ENCODE measurements around the gene BCL3.
A peak's percentile ranks its signal among the peaks of the same experiment; 100 is the strongest.
"Not testable (repeated sequence)": the region's sequence is repeated elsewhere in the genome, so short reads cannot be mapped to it uniquely, and the experiment has no call there.

The BCL3 gene

DNA sequence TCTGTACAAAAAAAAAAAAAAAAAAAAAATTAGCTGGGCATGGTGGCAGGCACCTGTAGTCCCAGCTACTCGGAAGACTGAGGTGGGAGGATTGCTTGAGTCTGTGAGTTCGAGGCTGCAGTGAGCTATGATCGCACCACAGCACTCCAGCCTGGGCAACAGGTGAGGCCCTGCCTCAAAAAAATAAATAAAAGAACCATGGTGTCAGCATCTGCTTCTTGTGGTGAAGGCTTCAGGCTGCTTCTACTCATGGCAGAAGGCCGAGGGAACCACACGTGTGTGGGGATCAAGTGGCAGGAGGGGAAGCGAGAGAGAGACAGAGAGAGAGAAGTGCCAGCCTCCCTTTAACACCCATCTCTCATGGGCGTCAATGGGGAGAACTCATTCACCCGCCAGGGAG is 13.5 kb downstream of the BCL3 start:
- no peak for DNase-seq

DNA sequence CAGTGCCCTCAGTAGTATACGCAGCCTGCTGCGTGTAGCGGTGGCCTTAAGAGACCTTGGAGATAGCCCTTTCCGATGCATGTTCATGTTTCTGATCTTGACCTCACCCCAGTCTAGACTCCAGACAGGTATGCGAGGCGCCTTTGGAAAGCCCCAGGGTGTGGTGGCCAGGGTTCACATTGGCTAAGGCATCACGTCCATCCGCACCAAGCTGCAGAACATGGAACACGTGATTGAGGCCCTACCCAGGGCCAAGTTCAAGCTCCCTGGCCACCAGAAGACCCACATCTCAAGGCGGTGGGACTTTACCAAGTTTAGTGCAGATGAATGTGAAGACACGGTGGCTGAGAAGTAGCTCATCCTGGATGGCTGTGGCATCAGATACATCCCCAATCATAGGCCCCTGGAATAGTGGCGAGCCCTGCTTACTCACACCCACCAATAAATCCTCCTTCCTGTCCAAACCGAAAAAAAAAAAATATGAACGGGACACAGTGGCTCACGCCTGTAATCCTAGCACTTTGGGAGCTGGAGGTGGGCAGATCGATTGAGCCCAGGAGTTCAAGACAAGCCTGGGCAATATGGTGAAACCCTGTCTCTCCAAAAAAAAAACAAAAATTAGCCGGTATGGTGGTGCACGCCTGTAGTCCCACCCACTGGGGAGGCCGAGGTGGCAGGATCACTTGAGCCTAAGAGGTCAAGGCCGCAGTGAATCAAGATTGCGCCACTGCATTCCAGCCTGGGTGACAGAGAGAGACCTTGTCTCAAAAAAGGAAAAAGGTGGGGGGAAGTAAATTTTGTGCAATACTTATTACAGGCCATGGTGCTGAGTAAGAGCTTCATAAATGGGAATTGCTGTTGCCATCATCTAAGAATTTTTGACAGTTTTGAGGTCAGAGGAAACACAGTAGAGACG is 16.8 kb downstream of the BCL3 start:
- no peak for DNase-seq

DNA sequence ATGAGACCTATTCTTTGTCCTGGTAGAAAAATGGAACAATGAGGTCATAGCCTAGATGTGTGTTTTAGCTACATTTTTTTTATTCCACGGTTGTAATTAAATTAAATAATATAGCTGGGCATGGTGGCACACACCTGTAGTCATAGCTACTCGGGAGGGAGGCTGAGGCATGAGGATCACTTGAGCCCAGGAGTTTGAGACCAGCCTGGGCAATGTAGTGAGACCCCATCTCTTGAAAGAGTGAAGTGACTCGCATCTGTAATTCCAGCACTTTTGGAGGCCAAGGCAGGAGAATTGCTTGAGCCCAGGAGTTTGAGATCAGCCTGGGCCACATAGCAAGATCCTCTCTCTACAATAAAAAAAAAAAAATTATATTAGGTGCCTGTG is 17.4 kb downstream of the BCL3 start:
- no peak for DNase-seq

DNA sequence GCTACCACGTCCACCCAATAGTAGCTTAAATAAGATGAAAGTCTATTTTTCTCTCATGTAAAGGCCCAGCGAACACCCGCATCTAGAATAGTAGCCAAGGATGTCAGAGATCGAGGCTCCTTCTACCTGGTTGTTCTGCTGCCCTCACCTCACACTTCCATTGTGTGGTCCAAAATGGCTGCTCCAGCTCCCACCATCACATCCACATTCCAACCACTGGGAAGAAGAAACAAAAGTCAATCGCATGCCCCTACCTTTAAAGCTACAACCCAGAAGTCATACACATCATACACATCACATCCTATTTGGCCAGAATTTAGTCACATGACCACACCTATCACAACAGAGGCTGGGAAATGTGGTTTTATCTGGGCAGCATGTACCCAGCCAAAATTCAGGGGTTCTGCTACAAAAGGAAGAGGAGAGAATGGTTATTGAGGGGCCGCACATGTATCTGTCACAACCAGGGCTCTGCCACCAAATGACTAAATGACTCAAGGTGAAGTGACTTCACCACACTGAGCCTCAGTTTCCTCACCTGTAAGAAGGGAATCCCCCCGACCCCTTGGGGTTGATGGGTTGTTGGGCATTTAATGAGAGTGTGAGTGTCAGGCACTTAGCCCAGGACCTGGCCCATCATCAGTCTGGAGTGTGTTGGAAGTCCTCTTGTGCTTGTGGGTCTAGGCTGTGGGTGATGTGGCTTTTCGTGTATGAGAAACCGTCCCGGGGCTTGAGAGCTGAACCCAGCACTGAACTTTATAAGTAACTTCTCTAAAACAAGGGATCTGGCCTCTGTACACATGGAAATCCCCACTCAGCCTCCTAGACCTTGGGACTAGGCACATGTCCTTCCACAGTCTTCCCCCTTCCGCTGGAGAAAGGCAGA is 19.0 kb downstream of the BCL3 start:
- no peak for DNase-seq

DNA sequence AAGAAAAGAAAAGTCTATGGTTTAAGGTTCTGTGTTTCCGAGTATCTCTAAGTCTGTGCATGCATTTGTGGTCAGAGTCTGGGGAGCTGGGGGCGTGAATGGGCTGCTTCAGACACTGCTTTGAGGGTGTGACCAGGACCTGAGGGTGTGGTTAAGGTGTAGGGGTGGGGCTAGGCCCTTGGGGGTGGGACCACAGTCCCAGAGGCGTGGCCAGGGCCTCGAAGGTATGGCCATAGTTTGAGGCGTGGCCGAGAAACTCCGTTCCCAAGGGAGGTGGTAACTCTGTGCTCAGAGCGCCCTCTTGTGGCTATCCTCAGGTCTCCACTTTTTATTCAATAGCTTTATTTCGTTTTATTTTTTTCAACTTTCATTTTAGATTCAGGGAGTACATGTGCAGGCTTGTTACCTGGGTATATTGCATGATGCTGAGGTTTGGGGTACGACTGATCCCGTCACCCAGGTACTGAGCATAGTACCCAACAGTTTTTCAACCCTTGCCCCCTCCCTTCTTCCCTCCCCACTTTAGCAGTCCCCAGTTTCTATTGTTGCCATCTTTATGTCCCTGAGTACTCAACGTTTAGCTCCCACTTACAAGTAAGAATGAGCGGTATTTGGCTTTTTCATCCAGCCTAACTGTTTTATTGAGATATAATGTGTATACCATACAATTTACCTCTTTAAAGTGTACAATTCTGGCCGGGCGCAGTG is 22.2 kb downstream of the BCL3 start:
- DNase-seq: peak; percentile 84

DNA sequence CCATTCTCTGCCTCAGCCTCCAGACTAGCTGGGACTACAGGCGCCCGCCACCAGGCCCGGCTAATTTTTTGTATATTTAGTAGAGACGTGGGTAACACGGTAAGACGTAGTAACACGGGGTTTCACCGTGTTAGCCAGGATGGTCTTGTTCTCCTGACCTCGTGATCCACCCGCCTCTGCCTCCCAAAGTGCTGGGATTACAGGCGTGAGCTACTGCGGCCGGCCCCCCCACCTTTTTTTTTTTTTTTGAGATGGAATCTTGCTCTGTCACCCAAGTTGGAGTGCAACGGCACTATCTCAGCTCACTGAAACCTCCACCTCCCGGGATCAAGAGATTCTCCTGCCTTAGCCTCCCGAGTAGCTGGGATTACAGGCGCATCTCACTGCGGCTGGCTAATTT is 23.6 kb downstream of the BCL3 start:
- DNase-seq: not testable (repeated sequence)

DNA sequence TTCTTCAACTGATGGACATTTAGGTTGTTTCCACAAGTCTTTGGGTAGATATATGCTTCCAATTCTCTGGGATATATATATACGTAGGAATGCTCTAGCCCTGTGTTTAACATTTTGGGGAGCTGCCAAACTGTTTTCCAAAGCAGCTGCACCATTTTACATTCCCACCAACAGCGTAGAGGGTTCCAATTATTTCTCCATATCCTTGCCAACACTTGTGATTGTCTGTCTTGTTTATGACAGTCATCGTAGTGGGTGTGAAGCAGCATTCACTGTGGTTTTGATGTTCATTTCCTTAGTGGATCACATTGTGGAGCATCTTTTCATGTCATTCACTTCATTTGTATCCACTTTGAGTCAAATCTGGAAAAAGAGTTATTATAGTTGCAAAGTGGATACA is 24.5 kb downstream of the BCL3 start:
- DNase-seq: no peak

DNA sequence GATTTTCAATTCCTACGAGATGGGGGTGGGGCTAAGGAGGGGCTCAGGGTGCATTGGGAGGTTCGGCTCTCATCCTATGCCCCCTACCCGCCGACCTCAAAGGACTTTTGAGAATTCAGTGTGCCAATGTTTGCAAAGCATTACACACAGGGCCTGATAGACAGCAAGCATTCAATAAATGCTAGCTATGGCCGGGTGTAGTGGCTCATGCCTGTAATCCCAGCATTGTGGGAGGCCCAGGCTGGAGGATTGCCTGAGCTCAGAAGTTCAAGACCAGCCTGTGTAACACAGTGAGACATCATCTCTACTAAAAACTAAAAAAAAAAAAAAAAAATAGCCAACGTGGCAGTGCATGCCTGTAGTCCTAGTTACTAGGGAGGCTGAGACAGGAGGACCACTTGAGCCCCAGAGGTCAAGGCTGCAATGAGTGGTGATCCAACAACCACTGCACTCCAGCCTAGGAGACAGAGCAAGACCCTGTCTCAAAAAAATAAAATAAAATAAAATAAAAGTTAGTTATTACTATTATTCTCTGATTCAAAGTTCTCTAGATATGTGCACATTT is 27.2 kb downstream of the BCL3 start:
- DNase-seq: no peak

DNA sequence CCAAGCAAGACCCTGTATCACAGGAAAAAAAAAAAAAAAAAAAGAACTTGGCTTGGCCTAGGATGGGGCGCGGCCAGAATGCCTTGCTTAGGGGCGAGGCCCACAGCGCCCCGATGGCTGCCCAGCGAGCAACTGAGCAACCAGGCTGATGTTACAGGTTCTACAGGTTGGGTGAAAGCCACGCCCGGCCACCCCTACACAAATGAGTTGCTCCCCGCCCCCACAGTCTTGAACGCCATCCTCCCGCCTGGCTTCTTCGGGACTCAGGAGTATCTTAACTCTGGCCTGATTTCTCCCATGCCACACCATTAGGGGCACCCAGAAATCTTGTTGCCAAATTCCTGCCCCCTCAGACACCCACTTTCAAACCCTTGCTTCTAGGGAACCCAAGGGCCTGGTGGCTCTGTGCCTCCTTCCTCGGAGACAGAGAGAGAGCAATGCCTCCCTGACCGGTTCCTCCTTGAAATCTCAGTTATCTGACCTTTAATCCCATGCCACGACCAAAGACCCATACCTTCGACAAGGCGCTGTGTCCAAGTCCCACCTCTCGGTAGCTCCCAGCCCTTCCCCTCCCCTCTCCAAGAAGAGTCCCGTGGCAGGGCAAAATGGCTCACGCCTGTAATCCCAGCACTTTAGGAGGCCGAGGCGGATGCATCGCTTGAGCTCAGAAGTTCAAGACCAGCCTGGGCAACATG is 28.0 kb downstream of the BCL3 start:
- DNase-seq: no peak

DNA sequence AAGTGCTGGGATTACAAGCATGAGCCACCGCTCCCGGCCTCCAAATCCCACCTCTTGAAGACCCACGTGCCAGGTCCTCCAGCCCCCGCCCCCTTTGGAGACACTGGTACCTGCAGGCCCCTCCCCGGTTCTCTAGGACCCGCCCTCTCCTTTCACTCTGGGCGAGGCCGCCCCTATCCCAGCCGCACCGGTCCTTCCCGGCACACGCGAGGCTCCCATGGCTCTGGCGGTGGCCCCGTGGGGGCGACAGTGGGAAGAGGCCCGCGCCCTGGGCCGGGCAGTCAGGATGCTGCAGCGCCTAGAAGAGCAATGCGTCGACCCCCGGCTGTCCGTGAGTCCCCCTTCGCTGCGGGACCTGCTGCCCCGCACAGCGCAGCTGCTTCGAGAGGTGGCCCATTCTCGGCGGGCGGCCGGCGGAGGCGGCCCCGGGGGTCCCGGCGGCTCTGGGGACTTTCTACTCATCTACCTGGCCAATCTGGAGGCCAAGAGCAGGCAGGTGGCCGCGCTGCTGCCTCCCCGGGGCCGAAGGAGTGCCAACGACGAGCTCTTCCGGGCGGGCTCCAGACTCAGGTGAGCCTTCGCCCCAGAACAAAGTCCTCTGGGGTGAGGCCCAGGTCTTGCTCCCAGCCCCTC is 29.3 kb downstream of the BCL3 start, which contains the start of gene CBLC:
TSS of gene CBLC (plus strand) at position 176 of the 633 bp plus-strand sequence. CDS start at position 218, 42 bp downstream.
- peak; percentile 64 for DNase-seq

DNA sequence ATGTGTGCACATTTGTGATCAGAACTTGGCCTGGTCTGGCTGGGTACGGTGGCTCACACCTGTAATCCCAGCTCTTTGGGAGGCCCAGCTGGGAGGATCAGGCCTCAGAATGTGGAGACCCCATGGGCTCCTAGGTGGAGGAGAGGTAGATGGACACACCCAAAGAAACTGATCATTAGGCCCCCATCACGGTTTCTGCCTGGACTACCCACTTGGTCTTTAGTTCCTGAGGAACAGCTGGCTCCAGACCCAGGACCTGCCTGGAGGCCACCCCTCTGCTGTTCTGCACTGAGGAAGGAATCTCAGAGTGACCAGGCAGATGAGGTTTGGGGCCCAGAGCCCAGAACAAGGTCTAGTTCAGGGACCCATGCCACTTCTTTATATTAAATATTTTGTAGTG is 30.6 kb downstream of the BCL3 start:
- DNase-seq: no peak

DNA sequence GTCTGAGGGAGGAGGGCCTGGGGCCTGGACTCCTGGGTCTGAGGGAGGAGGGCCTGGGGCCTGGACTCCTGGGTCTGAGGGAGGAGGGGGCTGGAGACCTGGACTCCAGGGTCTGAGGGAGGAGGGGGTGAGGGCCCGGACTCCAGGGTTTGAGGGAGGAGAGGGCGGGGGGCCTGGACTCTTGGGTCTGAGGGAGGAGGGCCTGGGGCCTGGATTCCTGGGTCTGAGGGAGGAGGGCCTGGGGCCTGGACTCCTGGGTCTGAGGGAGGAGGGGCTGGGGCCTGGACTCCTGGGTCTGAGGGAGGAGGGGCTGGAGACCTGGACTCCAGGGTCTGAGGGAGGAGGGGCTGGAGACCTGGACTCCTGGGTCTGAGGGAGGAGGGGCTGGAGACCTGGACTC is 33.2 kb downstream of the BCL3 start:
- not testable (repeated sequence) for DNase-seq

DNA sequence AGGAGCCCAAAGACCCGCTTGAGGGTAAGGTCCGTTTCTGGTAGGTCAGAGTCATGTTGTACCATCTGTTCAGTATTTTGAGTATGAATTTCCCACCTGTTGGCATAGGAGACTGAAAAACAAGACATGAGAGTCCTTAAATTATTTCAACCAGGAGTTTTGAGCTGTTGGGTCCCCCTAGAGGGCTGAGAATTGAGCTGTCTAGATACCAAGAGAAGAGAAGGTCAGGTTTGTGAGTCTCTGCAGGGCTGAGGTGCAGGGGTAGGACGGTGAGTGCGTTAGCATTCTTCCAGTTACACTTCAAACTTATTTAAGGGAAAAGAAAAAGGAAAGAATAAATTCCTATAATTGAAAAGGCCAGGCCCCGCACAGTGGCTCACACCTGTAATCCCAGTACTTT is 34.2 kb downstream of the BCL3 start:
- no peak for DNase-seq

DNA sequence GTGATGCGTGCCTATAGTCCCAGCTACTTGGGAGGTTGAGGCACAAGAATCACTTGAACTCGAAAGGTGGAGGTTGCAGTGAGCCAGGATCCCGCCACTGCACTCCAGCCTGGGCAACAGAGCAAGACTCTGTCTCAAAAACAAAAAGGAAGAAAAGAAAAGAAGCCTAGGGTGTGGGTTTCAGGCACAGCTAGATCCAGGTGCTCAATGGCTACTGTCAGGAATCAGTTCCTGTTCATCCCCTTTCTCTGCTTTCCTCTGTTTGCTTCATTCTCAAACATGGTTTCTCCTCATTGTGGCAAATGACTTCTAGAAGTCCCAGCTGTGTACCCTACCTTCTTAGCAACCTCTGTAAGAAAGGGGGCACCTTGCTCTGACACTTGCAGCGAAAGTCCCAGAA is 35.0 kb downstream of the BCL3 start:
- no peak for DNase-seq

DNA sequence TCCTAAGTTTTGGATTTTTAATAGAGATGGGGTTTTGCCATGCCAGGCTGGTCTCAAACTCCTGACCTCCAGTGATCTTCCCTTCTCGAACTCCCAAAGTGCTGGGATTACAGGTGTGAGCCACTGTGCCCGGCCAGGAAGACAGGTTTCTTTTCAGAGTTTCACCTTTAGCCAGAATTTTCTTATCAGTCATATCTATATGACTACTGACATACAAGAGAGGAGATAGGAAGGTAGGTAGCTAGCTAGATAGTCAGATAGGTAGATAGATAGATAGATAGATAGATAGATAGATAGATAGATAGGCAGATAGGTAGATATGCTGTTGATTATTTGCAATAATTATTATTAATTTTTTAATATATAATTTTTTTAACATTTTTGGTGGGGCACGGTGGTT is 36.8 kb downstream of the BCL3 start:
- DNase-seq: no peak

DNA sequence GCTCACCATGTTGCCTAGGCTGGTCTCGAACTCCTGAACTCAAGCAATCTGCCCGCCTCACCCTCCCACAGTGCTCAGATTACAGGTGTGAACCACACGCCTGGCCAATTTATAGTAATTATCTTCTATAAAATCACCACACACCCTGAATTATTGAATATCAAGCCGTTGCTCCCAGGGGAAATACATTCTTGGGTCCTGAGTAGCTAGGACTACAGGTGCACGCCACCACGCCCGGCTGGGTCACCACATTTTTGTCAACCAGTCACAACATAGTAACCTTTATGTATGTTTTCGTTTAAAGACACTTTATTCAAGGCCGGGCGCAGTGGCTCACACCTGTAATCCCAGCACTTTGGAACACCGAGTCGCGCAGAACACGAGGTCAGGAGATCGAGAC is 37.5 kb downstream of the BCL3 start:
- no peak for DNase-seq

DNA sequence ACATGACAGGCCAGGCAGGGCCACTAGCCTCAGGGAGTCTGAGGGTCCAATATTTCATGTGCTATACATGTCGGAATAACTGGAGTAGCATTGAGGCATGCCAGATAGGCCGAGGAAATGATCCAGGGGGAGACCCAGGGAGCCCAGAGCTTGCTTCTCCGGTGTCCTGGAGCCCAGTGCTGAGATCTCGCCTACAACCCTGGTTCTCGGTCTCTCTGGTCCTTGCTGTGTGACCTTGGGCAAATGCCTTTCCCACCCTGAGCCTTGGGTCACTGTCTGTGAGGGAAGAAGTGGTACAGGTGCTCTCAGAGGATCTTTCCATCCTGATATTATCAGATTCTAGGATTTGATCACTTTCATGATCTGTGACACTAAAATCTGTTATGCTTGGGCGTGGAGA is 40.5 kb downstream of the BCL3 start:
- no peak for DNase-seq

DNA sequence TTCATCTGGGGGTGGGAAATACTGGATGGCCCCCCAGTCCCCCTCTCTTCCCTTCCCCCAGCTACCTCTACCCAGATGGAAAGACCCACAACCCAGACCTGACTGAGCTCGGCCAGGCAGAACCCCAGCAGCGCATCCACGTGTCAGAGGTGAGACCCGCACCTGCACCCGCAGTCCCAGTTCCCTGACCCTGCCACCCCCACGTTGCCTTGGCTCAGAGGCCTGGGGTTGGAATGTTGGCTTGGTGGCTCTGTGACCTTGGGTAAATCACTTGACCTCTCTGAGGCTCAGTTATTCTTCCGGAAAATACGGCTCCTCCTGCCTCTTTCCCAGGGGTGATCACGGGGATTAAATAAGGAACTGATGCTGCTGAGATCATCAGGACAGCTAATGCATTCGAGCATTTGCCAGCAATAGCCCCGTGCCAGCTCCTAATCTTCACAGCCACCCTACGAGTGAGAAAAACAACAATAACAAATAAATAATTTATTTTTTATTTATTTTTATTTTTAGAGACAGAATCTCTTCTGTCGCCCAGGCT is 41.5 kb downstream of the BCL3 start:
- DNase-seq: no peak

DNA sequence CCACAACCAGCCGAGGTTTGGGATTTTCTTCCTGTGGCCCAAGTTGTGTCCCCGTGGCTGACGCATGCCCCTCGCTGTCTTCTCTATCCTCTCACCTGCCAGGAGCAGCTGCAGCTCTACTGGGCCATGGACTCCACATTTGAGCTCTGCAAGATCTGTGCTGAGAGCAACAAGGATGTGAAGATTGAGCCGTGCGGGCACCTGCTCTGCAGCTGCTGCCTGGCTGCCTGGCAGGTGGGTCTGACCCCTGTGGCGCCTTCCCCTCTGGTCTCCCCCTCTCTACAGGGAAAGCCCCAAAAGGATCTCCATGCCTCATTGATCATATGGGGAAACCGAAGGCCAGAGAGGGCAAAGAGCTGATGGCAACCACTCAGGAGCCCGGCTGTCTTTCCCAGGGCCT is 43.8 kb downstream of the BCL3 start:
- DNase-seq: no peak

DNA sequence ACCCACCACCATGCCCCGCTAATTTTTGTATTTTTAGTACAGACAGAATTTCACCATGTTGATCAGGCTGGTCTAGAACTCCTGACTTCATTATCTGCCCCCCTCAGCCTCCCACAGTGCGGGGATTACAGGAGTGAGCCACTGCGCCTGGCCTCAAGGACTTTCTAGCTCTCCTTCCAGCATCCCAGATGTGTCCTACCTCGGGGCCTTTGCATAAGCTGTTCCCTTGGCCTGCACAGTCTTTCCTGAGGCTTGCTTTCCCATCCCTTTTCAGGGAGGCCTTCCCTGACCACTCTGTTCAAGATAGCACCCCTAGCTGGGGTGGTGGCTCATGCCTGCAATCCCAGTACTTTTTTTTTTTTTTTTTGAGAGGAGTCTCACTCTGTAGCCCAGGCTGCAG is 46.1 kb downstream of the BCL3 start:
- no peak for DNase-seq

DNA sequence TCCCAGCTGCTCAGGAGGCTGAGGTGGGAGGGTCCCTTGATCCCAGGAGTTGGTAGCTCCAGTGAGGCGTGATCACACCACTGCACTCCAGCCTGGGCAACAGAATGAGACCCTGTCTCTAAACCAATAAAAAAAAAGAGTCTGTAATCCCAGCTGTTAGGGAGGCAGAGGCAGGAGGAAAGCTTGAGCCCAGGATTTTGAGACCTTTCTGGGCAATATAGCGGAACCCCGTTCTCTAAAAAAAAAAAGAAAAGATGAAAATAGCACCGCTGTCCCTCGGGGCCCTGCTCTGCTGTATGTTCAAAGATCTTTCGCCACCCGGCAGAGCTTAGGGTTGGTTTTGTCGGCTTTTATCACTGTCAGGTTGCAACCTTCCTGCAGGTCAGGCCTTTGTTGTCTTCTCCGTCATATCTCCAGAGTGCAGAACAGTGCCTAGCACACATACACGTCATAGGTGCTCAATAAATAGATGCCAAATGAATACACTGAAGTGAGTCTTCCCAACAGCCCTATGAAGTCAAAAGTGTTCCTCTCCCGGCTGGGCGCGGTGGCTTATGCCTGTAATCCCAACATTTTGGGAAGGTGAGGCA is 47.0 kb downstream of the BCL3 start:
- no peak for DNase-seq
